Fibroblast of lung (primary cell): ENCODE data around the gene PI4KB. TPM values are rescaled to one million over a fixed set of nuclear protein-coding genes. Genes with fewer than 3 reads are reported as not detected.
A peak's percentile ranks its signal among the peaks of the same experiment; 100 is the strongest.

ENCODE experiments used
- DNase-seq, 2 donors: peaks; one replicate each; pipeline versions ENCODE4 v3.0.0 to v3.0.0-alpha.2; 2010; ENCODE audit warnings: low read depth in 2 of 2
- H2AFZ ChIP-seq: 2 replicates; pipeline ENCODE4 v1.5.1; 2012; ENCODE audit warnings: low read length, control low read depth, inconsistent platforms
- H3K27ac ChIP-seq: 2 replicates; pipeline ENCODE4 v1.5.1; 2011; ENCODE audit warnings: low read length, control low read depth; ENCODE audit not compliant: insufficient read depth
- H3K27me3 ChIP-seq: 2 replicates; pipeline ENCODE4 v1.5.1; 2011; ENCODE audit warnings: mild to moderate bottlenecking, low read length; ENCODE audit not compliant: control insufficient read depth, insufficient read depth
- H3K36me3 ChIP-seq: 2 replicates; pipeline ENCODE4 v1.5.1; 2011; ENCODE audit warnings: low read length; ENCODE audit not compliant: control insufficient read depth, insufficient read depth
- H3K4me1 ChIP-seq: 2 replicates; pipeline ENCODE4 v1.5.1; 2011; ENCODE audit warnings: low read length; ENCODE audit not compliant: control insufficient read depth, insufficient read depth; ENCODE audit errors: extremely low read depth
- H3K4me2 ChIP-seq: 2 replicates; pipeline ENCODE4 v1.5.1; 2011; ENCODE audit warnings: low read length, control low read depth; ENCODE audit not compliant: insufficient read depth; ENCODE audit errors: extremely low read depth
- H3K4me3 ChIP-seq, 4 experiments: fragments of 200-600 bp in 1 of 4; sonication (generic) in 1 of 4; replicated peaks in 1 of 4; 2 replicates each; pipeline ENCODE4 v1.5.1; 2011 to 2016; ENCODE audit warnings: low read length in 4 of 4, low read depth in 3 of 4, mild to moderate bottlenecking in 3 of 4, control low read depth in 2 of 4, inconsistent platforms in 1 of 4, mixed read lengths in 1 of 4; ENCODE audit not compliant: insufficient read depth in 1 of 4; ENCODE audit errors: control extremely low read depth in 1 of 4
- H3K79me2 ChIP-seq: 2 replicates; pipeline ENCODE4 v1.5.1; 2012; ENCODE audit warnings: mild to moderate bottlenecking, low read length, inconsistent platforms; ENCODE audit not compliant: control insufficient read depth, insufficient read depth
- H3K9ac ChIP-seq: 2 replicates; pipeline ENCODE4 v1.5.1; 2011; ENCODE audit warnings: mild to moderate bottlenecking, low read length, control low read depth; ENCODE audit not compliant: insufficient read depth
- H3K9me3 ChIP-seq: 2 replicates; pipeline ENCODE4 v1.5.1; 2012; ENCODE audit warnings: low read depth, low read length; ENCODE audit not compliant: control insufficient read depth, insufficient read depth
- H4K20me1 ChIP-seq: 2 replicates; pipeline ENCODE4 v1.5.1; 2011; ENCODE audit warnings: low read length; ENCODE audit not compliant: control insufficient read depth, insufficient read depth; ENCODE audit errors: extremely low read depth
- EZH2 ChIP-seq: IDR thresholded peaks from 2 replicates; pipeline ENCODE4 v1.5.1; 2012; ENCODE audit warnings: low read length, control low read depth, mild to moderate bottlenecking; ENCODE audit errors: missing control alignments
- polyA plus RNA-seq, 2 donors: library from polyadenylated mRNA; depleted of rRNA in 1 of 2; stranded (reverse) in 1 of 2; unstranded in 1 of 2; fragments of >200 nt; gene quantifications; 2 replicates each; pipeline ENCODE4 v1.2.1, GENCODE V29; 2011 to 2012; ENCODE audit warnings: missing spikeins in 1 of 2
- total RNA-seq: library from RNA; depleted of rRNA; stranded (reverse); fragments of >200 nt; gene quantifications from 2 replicates; pipeline ENCODE4 v1.2.1, GENCODE V29; 2014
- TF ChIP-seq, protein P1 (sequence below), 2 donors: IDR thresholded peaks in 1 of 2; conservative IDR thresholded peaks in 1 of 2; 1 replicate in 1 of 2; 2 replicates in 1 of 2; pipeline ENCODE4 v1.5.1; 2011 to 2012; ENCODE audit warnings: low read length in 2 of 2, control low read depth in 1 of 2, inconsistent platforms in 1 of 2, low read depth in 1 of 2, mild to moderate bottlenecking in 1 of 2

PI4KB gene
- total and polyA plus RNA-seq, 2 donors (not counting 1 experiment from before 2014, with no cell fraction given) = 65.7 to 75.4 TPM

DNA sequence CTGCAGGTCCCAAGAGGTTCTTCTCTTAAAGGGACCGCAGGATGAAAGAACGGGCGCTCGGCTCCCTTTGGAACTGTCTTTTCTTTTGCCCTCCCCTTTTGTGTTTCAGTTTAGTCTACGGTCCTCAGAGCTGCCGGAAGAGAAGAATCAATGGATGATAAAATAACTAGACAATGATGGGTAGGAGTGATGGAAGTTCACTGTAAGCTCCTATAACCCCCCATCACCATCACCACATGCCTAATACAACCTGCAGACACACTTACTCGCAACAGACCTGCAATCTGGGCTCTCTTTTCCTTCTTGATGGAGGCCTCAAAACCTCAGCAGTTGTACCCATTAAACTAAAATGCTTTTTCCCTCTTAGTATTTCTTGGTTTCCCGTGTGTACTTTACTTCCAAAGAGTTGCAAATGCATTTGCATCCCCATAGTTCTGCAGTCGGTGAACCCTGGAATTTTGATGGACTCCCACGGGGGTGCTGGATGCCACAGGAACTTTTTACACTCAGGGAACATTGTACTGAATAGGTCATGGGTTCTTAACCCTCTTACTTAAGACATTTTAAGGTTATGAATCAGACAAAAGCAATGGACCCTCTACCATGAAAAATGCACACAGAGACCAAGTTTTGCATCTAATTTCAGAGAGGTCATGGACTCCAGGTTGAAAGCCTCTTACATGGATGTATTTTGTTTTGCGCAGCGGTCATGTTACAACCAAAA is 20.5 kb upstream of the PI4KB start:
- Histone ChIP-seq H3K4me1 (peaks cover 8% of the 10 kb centered on the region), H3K27ac (peak overlapping the region; percentile 83), H3K27me3 (no peaks in the 10 kb centered on the region), H4K20me1 (no peaks in the 10 kb centered on the region), H2AFZ (peak overlapping the region; percentile 87), H3K36me3 (peaks cover 12% of the 10 kb centered on the region), H3K9ac (no peak overlapping the region), H3K4me3 (peak overlapping the region; percentile 52 to 82 (median 75)), H3K79me2 (no peaks in the 10 kb centered on the region), H3K4me2 (peak overlapping the region; percentile 63), H3K9me3 (no peaks in the 10 kb centered on the region)
- DNase-seq = peak in 1 of 2 donors; percentile 37
- no peak for TF ChIP-seq EZH2
- TF ChIP-seq, protein P1, sequence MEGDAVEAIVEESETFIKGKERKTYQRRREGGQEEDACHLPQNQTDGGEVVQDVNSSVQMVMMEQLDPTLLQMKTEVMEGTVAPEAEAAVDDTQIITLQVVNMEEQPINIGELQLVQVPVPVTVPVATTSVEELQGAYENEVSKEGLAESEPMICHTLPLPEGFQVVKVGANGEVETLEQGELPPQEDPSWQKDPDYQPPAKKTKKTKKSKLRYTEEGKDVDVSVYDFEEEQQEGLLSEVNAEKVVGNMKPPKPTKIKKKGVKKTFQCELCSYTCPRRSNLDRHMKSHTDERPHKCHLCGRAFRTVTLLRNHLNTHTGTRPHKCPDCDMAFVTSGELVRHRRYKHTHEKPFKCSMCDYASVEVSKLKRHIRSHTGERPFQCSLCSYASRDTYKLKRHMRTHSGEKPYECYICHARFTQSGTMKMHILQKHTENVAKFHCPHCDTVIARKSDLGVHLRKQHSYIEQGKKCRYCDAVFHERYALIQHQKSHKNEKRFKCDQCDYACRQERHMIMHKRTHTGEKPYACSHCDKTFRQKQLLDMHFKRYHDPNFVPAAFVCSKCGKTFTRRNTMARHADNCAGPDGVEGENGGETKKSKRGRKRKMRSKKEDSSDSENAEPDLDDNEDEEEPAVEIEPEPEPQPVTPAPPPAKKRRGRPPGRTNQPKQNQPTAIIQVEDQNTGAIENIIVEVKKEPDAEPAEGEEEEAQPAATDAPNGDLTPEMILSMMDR (conservative IDR thresholded peaks at IDR 0.05 in 1 of 2, IDR thresholded peaks at IDR 0.05 in 1 of 2; ENCODE audit: low read depth in 1 of 2, low read length in 2 of 2) = no peak

DNA sequence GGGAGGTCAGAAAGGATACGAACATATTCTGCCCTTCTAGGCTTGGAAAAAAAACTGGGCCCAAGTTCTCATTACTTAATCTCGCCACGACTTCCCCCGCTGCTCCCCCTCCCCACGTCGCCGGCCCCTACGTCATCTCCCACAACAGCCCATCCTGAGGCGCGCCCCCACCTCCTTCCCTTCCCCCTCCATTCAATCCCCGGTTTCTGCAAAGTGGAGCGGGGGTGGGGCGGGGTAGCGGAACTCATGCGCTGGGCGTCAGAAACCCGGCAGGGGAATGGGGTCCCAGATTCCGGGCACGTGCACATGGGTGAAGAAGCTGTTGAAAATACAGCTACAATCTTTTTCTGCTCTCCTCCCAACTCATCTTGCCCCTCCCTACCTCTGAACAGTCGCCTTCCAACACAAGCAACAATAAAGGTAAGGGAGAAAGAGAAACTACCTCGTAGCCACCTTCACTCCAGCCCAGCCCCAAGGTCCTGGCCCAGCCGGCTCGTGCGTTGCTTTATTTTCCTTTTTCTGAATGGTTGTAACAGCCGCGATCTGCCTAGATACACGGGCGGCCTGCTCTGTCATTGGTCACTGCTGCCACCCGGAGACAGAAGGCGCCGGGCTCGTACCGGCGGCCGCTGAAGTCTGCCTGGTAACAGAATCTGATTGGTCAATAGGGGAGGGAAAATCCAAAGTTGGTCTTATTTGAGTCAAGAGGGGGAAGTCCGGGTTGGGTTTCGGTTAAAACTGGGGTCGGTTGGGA is 19.7 kb upstream of the PI4KB start, which contains the start of gene RFX5:
RFX5 (minus strand) TSS at position 484 of the 754 bp plus-strand sequence. CDS start 932 bp downstream, outside the sequence.
- Histone ChIP-seq H3K27ac (peak within 1 kb of the TSS; percentile 83), H3K36me3 (peaks cover 12% of the 10 kb centered on the region), H3K9ac (peak within 1 kb of the TSS; percentile 58), H3K27me3 (no peaks in the 10 kb centered on the region), H4K20me1 (no peaks in the 10 kb centered on the region), H3K9me3 (no peaks in the 10 kb centered on the region), H3K4me3 (peak within 1 kb of the TSS; percentile 52 to 82 (median 75)), H3K79me2 (no peaks in the 10 kb centered on the region), H3K4me2 (peak within 1 kb of the TSS; percentile 63), H3K4me1 (peaks cover 8% of the 10 kb centered on the region), H2AFZ (peak within 1 kb of the TSS; percentile 87)
- DNase-seq = peak; percentile 98
- TF ChIP-seq, protein P1 (conservative IDR thresholded peaks at IDR 0.05 in 1 of 2, IDR thresholded peaks at IDR 0.05 in 1 of 2; ENCODE audit: low read depth in 1 of 2, low read length in 2 of 2) = no peak
- TF ChIP-seq EZH2 = no peak

DNA sequence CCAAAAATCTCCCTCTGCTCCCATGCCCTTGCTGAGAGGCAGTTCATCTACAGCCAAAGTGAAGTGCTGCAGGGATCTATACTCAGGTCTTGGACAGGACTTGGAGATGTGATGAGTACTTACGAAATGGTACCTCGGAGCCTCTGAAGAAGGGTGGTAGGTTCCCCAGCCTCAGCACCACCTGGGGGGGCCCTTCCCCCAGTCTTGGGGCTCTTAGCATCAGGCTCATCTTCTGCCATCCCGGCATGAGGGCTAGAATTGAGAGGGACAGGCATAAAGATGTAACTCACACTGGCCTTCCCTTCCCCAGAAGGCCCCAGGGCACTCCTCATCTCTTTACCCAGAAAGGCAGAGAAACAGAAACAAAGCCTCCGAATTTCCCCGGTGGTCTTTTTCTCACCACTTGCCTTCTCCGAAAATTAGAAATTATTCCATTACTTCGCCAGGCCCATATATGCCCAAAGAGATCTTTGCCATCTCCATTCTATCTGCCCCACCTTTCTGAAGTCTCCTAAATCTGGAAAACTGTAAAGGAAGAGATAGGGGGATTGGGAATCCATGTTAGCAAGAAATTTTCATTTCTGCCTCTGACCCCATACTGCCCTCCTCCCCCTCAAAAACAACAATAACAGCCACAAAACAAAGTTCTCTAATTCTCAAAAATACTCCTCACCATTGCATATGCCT is 19.0 kb upstream of the PI4KB start:
- Histone ChIP-seq H3K9ac (peak overlapping the region; percentile 58), H3K79me2 (no peaks in the 10 kb centered on the region), H3K4me3 (peak overlapping the region; percentile 52 to 82 (median 75)), H4K20me1 (no peaks in the 10 kb centered on the region), H3K4me2 (peak overlapping the region; percentile 61), H3K27me3 (no peaks in the 10 kb centered on the region), H3K36me3 (peaks cover 12% of the 10 kb centered on the region), H2AFZ (peak overlapping the region; percentile 43), H3K27ac (peak overlapping the region; percentile 83), H3K4me1 (peaks cover 8% of the 10 kb centered on the region), H3K9me3 (no peaks in the 10 kb centered on the region)
- DNase-seq = no peak
- TF ChIP-seq EZH2 = no peak
- TF ChIP-seq, protein P1 (conservative IDR thresholded peaks at IDR 0.05 in 1 of 2, IDR thresholded peaks at IDR 0.05 in 1 of 2; ENCODE audit: low read depth in 1 of 2, low read length in 2 of 2) = no peak
